Stimulated activated CD8-positive, alpha-beta memory T cell treated with anti-CD3 and anti-CD28 coated beads, Interleukin-15, amount 100 ng/mL, for 48 hours (primary cell): Measurements from ENCODE around the gene KMT2C.

Experiments used
- DNase-seq, 2 donors: peaks; one replicate each; pipeline ENCODE4 v3.0.0-alpha.2; 2020; ENCODE audit warnings: low read depth in 2 of 2

The KMT2C gene

DNA sequence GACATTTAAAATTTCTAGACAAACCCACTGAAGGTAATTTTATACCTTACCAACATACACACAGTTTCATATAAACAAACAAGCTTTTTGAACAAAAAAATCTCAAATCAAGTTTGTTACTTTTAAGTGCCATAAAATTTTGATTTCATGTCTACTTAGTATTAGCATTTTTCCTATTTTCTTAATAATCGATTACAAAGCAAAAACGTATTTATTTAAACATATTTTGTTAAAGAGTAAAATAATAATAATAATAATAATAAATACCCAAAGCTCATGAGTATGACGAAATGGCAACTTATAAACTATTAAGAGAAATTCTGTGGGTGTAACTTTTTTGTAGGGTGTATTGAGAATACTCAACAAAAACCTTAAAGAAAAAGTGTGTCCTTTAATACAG is 232.7 kb downstream of the KMT2C start:
- no peak for DNase-seq

DNA sequence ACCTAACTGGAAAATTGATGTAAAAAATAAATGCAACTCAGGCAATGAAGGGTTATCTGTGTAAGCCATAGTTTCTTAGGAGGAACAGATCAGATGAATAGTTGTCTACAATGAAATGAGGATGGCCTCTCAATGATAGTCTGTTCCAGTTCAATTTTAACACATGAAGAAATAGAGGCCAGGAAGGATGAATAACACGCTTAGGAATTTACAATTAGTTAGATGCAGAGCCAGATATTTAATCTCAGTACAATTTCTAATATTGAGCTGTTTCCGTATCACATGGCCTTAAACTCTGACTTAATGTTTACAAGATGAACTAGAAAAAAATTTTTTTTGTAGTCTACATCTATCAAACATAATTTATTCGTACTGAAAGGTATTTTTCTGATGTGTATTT is 233.7 kb downstream of the KMT2C start:
- no peak for DNase-seq

DNA sequence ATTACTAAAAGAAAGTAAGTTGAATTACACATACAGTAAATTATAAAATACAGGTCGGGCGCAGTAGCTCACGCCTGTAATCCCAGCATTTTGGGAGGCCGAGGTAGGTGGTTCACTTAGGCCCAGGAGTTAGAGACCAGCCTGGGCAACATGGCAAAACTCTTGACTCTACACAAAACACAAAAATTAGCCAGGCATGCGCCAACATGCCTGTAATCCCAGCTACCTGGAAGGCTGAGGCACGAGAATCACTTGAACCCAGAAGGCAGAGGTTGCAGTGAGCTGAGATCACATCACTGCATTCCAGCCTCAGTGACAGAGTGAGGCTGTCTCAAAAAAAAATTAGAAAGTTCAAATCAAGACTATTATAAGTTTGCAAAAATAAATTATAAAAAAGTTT is 235.4 kb downstream of the KMT2C start:
- no peak for DNase-seq

DNA sequence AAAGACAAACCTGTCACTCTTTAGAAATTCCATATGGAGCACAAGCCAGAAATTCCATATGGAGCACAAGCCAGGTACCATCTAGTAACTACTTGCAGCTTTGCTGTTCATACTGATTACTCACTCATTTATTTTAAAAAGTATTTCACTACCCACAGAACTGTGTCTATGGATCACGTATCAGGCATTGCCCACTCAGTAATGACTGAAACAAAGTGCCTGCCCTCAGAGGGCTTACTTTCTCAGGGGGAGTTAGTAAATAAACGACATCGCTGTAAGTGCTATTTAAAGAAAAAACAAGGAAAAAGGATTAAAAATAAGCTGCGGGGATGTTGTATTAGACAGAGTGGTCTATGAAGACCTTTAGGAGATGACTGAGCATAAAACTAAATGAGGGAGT is 239.4 kb downstream of the KMT2C start:
- DNase-seq = no peak

DNA sequence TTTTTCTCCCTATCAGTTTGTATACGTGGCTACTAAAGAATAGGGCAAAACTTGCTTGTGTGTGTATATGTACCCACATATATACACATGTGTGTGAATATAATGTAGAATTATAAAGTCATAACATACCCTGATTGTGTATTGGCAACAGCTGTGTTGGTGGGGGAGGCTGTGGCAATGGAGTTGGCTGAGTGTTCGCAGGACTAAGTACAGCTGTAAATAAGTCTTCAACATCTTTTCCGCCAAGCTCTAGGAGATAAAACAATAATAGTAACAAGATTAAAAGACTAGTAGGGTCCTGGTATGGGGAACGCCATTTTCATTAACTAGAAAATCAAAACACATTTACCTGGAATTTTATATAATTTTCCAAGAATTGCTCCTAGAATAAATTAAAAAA is 241.9 kb downstream of the KMT2C start:
- DNase-seq = no peak

DNA sequence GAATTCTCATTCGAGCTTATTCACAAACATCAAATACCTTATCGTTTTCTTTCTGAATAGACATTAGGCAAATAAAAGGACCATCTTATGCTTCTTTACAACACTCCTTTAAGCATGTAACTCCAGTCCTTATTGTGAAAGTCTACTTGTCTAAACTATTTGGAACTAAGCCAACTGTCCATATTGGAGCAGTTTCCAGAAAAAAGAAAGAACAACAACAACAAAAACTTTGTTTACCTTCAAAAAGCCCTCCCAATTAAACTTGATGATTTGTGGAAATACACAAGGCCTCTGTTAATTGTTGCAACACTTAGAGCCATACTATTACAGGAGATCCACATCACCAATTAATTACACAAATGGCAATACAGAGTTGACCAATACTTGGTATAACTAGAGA is 246.7 kb downstream of the KMT2C start:
- DNase-seq = no peak

DNA sequence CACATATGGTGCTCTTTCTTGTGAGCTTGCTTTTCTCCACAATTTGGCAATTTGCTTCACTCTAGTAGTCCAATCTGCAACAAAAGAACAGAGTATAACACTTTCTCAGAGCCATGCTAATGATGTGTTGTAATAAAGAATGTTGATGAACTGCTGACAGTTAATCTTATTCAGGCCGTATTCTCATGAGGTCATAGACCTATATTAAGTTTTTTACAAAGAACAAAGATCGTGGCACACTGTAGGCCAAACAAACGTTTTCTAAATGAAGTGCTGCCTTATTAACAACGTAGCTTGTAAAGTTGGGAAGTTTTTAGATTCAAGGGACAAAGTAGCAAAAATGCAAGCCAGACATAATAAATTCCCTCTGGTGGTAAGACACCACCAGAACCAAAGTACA is 250.2 kb downstream of the KMT2C start:
- no peak for DNase-seq

DNA sequence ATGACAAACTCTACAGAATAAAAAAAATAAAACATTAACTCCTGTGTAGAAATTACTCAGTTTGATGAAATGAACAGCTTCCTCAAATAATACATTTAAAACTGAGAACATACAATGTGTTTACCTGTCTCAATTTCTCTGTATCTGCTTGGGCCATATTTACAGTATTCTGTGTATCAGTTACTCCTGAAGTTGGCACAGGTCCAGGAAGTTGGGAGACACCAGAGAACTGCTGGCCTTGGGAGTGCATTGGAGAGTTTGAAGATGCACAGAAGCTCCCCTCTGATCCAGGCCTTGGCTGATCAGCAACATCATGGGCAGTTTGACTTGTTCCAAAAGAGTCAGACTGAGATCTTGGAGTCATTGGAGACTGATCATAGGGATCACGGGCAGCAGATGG is 255.2 kb downstream of the KMT2C start:
- no peak for DNase-seq

DNA sequence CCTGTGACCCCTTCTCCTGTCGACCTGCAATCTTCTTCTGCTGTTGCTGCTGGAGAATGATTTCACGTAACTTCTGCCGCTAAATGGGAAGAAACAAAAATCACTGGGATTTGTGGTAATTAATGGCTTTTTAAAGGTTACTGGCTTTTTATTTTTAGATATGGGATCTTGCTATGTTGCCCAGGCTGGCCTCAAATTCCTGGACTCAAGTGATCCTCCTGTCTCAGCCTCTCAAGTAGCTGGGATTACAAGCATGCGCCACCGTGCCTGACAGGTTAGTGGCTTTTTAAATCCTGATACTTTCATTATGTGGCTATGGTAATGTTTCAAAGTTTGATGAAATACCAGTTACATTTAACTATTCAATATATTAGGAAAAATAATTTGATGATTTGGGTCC is 255.8 kb downstream of the KMT2C start:
- DNase-seq = no peak

DNA sequence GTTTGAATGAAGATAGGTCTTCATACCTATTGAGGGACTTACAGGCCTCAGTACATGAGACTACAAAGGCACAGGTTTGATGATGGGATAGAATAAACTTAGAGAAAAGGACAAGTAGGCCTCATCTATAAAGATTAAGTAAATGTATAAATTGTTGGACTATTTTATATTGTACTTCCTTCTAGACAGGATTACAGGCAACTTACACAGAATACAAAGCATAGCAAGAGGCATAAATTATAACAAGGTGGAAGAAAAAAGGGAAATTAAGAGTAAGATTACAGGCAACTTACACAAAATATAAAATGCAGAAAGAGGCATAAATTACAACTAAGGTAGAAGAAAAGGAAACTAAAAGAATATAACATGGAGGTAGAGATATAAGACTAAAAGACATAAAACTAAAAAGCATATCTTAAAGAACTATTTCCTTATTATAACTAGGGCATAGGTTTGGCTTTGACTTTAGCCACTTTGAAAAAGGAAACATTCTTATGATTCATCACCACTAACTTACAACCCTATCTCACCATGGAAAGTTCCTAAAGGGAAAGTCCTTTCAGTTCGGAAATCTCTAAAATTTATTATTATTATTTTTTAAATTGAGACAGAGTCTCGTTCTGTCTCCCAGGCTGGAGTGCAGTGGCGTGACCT is 257.3 kb downstream of the KMT2C start:
- no peak for DNase-seq

DNA sequence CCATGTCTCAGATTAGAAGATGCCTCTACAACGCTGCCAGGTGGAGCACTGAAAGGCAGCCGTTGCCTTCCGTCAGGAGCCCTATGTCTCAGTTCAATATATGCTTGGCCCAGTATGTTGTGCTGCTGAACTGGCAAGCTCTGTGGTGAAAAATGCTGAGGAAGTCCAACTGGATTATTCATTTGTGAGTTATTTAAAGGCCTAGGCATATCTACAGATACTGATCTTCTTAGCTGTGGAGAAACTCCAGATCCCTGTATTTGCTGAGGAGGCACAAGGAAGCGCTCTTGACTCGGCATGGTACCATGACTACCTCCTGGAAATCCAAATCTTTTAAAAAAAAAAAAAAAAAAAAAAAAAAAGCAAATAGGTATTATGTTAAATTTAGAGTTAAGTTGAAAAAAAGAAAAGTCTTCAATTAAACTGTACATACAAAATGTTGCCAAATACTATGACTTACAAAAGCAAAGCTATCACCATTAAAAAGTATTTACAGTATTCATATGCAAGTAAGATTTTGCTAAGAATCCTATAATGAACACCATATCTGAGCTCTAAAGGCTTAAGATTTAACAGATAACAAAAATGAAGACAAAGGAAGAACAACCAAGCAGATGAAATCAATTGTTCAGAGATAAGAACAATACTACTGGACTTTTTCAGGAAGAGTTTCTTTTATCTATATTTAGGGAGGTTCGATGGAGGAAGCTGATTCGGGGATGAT is 258.0 kb downstream of the KMT2C start:
- no peak for DNase-seq

DNA sequence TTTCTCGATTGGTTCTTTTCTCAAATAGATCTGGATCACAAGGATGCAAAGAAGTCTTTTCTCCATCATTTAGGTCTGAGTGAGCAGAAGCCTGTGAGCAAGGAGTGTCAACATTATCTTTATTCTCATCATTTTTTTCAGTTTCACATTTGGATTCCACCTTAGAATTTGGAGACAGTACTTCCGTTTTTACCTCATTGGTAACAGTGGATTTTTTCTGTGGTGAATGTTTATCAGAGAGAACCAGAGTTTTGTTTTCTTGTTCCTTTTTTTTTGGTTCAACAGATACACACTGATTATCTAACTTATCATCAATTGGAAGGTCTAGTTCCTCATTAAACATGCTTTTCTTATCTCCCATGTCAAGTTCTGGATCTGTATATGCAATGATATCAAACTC is 259.0 kb downstream of the KMT2C start:
- DNase-seq = no peak

DNA sequence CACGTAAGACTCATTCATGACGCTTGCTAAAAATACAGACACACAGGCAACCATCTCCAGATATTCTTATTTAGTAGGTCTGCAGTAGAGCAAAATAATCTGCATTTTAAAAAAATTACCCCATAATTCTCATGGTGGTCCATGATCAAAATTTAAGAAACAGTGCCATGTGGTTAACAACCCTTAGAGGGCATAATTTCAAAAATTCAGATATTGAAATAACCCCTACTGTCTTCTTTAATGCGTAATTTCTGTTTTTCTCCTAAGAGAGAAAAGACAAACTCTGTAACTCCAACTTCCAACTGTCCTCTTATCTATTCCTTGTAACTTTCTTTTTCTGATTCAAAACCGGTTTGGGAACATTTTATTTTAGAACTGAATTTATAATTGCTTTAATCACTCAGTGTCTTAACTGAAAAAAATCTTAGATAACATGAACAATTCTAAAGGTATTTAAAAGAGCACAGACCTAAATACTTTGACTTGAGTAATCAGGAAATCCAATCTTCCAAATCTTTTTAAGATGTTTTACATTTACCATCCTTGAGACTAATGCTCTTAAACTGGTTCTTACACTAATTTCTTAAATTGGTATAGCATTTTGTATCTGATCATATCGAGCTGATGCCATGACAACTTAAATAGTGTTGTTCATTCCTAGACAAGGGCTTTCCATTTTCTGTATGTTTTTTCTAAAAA is 262.3 kb downstream of the KMT2C start:
- DNase-seq = no peak

DNA sequence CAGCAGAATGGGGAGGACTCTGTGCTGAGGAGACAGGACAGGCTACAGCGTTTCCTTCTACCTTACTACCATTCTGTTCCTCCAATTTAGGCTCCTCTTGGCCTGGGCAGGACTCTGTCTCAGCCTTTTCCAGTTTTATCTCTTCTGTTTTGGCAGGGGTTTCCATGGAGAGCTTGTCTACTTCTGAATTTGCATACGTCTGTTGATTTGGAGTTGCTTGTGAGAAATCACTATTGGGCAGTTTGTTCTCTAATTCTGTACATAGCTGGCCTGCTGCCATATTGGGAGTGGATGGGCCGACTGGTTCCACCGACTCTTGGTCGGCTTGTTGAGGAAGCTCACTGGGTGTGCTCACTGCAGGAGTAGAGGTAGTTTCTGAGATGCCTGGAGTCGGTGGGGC is 273.5 kb downstream of the KMT2C start:
- DNase-seq = no peak

DNA sequence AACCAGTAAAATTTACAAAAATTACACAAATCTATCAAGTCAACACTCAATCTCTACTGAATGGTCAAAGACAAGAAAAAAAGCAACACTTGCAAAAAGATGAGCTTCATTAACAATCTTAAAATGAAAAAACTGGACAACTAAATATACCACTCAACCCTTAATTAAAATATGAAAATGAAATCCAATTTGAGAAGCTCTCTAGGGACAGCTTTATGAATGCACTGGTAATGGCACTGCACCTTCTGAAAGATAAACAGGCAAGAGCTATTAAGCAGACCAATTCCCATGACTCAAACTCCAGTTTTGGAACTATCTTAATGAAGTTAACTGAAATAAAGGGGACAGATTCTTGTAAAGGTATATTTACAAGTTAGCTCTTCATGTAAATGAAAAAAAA is 274.6 kb downstream of the KMT2C start:
- no peak for DNase-seq

DNA sequence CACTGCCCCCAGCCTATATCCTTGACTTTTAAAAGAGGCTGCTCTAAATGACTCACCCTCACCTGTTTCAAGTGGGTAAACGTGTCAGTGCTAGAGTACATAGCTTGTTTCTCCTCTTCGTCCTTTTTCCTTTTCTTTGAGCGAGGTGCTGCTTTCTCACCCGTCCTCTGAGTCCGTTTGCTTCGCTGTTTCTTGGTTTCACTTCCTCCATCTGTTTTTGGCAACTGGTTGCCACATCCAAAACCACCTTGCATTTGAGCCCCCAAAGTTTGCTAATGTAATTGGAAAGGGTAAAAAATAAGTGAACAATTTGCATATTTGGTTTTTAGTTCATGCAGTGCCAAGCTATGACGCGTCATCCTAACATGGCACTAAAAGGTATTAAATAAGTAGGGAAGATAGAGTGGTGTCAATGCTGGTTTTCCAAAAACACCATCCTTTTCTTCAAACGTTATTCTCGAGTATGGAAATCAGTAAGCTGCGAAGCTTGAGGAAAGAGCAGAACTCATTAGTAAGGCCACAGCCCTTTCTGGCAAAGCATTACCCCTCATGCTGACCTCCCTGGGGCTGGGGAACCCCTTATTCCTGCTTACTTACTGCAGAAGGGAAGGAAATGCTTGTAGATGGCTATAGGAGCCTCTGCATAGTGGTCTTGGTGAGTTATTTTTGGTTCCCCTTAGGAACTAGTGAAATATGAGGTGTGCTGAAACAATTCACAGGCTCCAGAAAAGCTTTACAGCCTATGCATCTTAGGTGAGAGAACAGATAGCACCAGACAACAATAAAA is 276.8 kb downstream of the KMT2C start:
- DNase-seq = no peak

DNA sequence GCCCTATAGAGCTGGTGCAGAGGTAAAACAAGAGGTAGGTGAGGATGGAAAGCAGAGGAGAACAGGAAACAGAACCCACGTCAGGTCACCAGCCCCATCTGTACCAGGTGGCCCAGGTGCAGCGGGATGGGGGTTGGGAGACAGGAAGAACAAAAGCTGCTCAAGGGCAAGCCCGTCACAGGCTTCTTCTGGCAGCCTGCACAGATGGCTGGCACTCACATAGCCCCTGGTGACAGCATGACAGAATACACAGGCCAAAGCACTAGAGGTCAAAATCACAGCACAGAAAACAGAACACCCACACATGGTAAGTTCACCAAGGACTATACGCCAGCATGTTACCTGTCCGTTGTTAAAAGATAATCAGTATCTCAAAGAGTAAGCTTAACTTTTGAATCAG is 283.5 kb downstream of the KMT2C start:
- no peak for DNase-seq

DNA sequence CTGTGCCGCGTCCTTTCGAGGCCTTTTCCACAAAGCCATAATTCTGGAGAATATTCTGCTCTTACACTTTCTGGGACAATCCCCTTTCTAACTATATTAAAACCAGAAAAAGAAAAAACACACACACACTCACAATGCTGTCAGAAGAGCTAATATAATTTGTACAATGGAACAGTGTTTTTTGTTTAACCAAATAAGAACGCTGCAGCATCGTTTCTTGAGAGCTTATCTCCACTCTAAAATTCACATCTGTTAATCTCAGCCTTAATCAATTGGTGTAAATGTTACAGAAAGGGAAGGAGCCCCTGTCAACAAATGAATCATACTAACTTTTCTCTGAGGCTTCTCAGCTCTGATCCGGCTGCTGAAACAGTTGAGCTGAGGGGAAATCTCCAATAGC is 286.4 kb downstream of the KMT2C start:
- DNase-seq = no peak

DNA sequence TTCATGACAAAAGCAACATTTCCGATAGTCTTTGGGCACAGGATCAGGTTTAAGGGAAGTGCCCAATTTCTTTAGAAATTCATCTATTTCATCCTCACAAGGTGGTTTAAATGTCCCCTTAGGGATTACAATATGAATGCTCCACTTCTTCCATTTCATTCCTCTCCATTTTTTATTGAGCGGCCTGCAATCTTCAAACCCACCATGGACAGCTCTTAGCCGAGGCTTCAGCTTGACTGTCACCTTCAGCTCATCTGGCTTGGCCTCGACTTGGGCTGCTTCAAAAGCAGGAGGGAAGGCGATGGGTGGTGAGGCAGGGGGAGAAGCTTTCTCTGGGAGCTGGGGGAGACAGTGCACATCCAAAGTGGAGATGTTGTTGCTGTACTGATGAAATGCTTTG is 287.1 kb downstream of the KMT2C start:
- no peak for DNase-seq

DNA sequence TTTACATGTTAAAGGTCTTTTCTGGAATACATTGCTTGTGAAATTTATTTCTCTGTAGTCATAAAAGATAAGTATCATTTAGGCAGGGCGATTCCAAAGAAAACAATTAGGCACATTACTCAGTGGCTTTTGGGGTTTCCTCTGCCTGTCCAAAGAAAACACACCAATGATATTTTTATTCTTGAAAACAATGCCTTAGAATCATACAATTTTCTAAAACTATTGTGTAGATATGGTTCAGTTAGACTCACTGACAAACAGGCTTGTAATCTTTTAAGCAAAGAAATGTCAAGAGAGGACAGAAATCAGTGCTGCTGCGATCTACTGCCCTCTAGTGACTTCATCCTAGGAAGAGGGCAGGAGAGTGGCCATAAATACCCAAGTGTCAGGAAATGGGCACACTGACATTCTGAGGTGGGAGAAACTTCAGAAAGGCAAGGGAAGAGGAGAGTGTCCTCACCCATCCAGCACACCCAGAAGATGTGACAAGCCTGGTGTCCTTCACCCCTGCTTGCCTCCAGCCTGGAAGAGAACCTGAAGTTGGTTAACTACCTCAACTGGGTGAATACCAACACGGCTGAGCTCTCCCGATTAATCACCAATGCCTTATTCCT is 289.8 kb downstream of the KMT2C start:
- no peak for DNase-seq

DNA sequence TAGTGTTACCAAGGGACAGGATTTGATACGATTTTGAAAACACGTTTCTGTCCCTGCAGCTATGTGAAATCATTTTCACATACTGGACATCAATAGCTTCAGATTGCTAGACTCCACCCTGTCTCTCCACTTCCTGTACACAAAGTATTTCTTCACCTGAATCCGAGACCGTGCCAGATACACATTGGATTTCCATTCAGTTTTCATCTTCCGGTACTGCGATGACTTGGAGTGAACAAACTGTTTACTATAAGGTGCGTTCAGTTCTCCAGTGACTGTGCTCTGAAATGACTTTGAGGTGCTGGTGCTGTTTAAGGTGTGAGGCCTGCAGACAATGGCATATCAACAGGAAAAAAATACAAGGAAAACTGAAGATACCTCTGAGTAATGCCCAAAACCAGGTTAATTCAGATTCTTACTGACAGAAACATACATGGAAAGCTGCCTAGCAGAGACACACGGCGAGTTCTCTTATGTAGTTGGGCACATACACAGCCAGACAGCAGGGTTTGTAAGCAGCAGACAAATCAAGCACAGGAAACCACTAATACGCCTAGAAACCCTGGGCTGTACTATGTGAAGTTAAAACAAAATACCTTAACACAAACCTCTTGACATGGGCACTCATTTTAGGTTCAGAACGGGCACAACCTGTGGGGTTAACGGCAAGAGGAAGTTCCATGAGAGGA is 291.1 kb downstream of the KMT2C start:
- no peak for DNase-seq
